Measurements from ENCODE around the gene SMCO2. TPM values are rescaled to one million over a fixed set of nuclear protein-coding genes. Genes with fewer than 3 reads are reported as not detected.

Gene SMCO2
- total RNA-seq, 1 donor: not detected

- TF ChIP-seq, protein P1, sequence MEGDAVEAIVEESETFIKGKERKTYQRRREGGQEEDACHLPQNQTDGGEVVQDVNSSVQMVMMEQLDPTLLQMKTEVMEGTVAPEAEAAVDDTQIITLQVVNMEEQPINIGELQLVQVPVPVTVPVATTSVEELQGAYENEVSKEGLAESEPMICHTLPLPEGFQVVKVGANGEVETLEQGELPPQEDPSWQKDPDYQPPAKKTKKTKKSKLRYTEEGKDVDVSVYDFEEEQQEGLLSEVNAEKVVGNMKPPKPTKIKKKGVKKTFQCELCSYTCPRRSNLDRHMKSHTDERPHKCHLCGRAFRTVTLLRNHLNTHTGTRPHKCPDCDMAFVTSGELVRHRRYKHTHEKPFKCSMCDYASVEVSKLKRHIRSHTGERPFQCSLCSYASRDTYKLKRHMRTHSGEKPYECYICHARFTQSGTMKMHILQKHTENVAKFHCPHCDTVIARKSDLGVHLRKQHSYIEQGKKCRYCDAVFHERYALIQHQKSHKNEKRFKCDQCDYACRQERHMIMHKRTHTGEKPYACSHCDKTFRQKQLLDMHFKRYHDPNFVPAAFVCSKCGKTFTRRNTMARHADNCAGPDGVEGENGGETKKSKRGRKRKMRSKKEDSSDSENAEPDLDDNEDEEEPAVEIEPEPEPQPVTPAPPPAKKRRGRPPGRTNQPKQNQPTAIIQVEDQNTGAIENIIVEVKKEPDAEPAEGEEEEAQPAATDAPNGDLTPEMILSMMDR (IDR thresholded peaks at IDR 0.05; ENCODE audit: insufficient read depth, low read length): no peak
- no peak for DNase-seq (ENCODE audit: low read depth)
- H3K4me3 ChIP-seq (ENCODE audit: low read depth, low read length): no peak overlapping the region
Observed at GRCh38 chr12:27550653-27550975, 104.1 kb downstream of the SMCO2 start.

DNA sequence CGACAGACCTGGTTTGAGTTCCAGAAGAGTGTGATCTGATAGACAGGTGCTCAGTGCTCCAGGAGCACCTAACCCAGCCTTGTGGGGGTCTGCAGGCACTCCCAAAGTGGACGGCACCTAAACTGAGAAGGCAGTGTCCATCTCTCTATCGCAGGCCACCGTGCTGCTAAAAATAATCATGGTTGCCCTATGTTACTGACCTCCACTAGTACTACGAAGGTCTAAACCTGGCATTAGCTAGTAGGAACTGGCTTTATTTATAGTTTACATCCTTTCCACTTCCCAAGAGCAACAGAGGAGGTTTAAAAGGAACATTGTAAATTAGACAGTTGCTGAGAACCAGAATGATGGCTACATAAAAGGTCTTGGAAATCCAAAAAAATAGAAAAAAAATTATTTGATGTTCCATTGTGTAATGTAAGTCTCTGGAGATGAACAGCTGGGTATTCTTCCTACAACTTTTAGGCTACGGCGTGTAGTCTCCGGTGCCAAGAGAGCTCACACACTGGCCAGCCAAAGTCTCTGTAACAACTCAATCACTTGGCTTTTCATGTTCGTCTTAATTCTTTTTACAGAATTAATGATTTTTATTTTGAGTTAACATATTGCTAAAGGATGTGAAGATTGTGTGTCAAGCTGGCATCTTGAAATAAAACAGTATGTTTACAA, 104.8 kb downstream of the SMCO2 start:
- DNase-seq (ENCODE audit: low read depth): peak; percentile 60
- H3K4me3 ChIP-seq (ENCODE audit: low read depth, low read length): no peak overlapping the region
- TF ChIP-seq, protein P1 (IDR thresholded peaks at IDR 0.05; ENCODE audit: insufficient read depth, low read length): no peak

Other genes with a start within 250 kb of the SMCO2 start
- 25.9 and 33.6 TPM in 2 replicates for gene STK38L, start 202.4 kb upstream of the SMCO2 start, total RNA-seq (ENCODE audit: low replicate concordance)
- 2.8 and 44.5 TPM in 2 replicates for gene BMAL2, start 113.9 kb upstream of the SMCO2 start, total RNA-seq (ENCODE audit: low replicate concordance)
- gene PPFIBP1, start 77.5 kb downstream of the SMCO2 start, total RNA-seq (ENCODE audit: low replicate concordance): 131 and 211 TPM in 2 replicates
- 1.1 and 3.5 TPM in 2 replicates for gene REP15, start 249.7 kb downstream of the SMCO2 start, total RNA-seq (ENCODE audit: low replicate concordance)

Measured in fibroblast of the aortic adventitia (primary cell).